ENCODE data around the gene LIG1.

- TF ChIP-seq ZNF384 (IDR thresholded peaks at IDR 0.05) = no peak
- no peak for TF ChIP-seq FOXM1 (IDR thresholded peaks at IDR 0.05; ENCODE audit: borderline replicate concordance)
- no peak for TF ChIP-seq BHLHE40 (IDR thresholded peaks at IDR 0.05; ENCODE audit: borderline replicate concordance)
- no peak for TF ChIP-seq ARNT (IDR thresholded peaks at IDR 0.05)
- no peak for TF ChIP-seq HDGF (IDR thresholded peaks at IDR 0.05; ENCODE audit: borderline replicate concordance)
- TF ChIP-seq ELF4 (IDR thresholded peaks at IDR 0.05) = no peak
- no peak for TF ChIP-seq FOXK2 (IDR thresholded peaks at IDR 0.05)
- TF ChIP-seq SUZ12 (IDR thresholded peaks at IDR 0.05) = no peak
- TF ChIP-seq CTBP1 (IDR thresholded peaks at IDR 0.05; ENCODE audit: borderline replicate concordance) = no peak
- no peak for TF ChIP-seq PKNOX1 (IDR thresholded peaks at IDR 0.05)
- TF ChIP-seq FOXA1 (IDR thresholded peaks at IDR 0.05) = no peak
- TF ChIP-seq NFRKB (IDR thresholded peaks at IDR 0.05) = no peak
- TF ChIP-seq SP1 (IDR thresholded peaks at IDR 0.05) = no peak
These were observed 47.7 kb downstream of the LIG1 start for GRCh38 chr19:48122421-48122820.

All from HEK293T (cell line).